ENCODE results near the gene USP54. TPM values are rescaled to one million over a fixed set of nuclear protein-coding genes. Genes with fewer than 3 reads are reported as not detected.

The USP54 gene
- total and polyA plus RNA-seq, 9 of the 15 experiments (the other 6 are each of a cell fraction or from before 2014, with no cell fraction given) = 3.8 to 40.1 (median 16.9) TPM

- TF ChIP-seq, protein P1, sequence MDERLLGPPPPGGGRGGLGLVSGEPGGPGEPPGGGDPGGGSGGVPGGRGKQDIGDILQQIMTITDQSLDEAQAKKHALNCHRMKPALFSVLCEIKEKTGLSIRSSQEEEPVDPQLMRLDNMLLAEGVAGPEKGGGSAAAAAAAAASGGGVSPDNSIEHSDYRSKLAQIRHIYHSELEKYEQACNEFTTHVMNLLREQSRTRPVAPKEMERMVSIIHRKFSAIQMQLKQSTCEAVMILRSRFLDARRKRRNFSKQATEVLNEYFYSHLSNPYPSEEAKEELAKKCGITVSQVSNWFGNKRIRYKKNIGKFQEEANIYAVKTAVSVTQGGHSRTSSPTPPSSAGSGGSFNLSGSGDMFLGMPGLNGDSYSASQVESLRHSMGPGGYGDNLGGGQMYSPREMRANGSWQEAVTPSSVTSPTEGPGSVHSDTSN (CRISPR knock-in tag; IDR thresholded peaks at IDR 0.05; ENCODE audit: low read depth) = no peak
- TF ChIP-seq, protein P1 (tag; conservative IDR thresholded peaks at IDR 0.05; ENCODE audit: low read depth) = no peak
- TF ChIP-seq, protein P2, sequence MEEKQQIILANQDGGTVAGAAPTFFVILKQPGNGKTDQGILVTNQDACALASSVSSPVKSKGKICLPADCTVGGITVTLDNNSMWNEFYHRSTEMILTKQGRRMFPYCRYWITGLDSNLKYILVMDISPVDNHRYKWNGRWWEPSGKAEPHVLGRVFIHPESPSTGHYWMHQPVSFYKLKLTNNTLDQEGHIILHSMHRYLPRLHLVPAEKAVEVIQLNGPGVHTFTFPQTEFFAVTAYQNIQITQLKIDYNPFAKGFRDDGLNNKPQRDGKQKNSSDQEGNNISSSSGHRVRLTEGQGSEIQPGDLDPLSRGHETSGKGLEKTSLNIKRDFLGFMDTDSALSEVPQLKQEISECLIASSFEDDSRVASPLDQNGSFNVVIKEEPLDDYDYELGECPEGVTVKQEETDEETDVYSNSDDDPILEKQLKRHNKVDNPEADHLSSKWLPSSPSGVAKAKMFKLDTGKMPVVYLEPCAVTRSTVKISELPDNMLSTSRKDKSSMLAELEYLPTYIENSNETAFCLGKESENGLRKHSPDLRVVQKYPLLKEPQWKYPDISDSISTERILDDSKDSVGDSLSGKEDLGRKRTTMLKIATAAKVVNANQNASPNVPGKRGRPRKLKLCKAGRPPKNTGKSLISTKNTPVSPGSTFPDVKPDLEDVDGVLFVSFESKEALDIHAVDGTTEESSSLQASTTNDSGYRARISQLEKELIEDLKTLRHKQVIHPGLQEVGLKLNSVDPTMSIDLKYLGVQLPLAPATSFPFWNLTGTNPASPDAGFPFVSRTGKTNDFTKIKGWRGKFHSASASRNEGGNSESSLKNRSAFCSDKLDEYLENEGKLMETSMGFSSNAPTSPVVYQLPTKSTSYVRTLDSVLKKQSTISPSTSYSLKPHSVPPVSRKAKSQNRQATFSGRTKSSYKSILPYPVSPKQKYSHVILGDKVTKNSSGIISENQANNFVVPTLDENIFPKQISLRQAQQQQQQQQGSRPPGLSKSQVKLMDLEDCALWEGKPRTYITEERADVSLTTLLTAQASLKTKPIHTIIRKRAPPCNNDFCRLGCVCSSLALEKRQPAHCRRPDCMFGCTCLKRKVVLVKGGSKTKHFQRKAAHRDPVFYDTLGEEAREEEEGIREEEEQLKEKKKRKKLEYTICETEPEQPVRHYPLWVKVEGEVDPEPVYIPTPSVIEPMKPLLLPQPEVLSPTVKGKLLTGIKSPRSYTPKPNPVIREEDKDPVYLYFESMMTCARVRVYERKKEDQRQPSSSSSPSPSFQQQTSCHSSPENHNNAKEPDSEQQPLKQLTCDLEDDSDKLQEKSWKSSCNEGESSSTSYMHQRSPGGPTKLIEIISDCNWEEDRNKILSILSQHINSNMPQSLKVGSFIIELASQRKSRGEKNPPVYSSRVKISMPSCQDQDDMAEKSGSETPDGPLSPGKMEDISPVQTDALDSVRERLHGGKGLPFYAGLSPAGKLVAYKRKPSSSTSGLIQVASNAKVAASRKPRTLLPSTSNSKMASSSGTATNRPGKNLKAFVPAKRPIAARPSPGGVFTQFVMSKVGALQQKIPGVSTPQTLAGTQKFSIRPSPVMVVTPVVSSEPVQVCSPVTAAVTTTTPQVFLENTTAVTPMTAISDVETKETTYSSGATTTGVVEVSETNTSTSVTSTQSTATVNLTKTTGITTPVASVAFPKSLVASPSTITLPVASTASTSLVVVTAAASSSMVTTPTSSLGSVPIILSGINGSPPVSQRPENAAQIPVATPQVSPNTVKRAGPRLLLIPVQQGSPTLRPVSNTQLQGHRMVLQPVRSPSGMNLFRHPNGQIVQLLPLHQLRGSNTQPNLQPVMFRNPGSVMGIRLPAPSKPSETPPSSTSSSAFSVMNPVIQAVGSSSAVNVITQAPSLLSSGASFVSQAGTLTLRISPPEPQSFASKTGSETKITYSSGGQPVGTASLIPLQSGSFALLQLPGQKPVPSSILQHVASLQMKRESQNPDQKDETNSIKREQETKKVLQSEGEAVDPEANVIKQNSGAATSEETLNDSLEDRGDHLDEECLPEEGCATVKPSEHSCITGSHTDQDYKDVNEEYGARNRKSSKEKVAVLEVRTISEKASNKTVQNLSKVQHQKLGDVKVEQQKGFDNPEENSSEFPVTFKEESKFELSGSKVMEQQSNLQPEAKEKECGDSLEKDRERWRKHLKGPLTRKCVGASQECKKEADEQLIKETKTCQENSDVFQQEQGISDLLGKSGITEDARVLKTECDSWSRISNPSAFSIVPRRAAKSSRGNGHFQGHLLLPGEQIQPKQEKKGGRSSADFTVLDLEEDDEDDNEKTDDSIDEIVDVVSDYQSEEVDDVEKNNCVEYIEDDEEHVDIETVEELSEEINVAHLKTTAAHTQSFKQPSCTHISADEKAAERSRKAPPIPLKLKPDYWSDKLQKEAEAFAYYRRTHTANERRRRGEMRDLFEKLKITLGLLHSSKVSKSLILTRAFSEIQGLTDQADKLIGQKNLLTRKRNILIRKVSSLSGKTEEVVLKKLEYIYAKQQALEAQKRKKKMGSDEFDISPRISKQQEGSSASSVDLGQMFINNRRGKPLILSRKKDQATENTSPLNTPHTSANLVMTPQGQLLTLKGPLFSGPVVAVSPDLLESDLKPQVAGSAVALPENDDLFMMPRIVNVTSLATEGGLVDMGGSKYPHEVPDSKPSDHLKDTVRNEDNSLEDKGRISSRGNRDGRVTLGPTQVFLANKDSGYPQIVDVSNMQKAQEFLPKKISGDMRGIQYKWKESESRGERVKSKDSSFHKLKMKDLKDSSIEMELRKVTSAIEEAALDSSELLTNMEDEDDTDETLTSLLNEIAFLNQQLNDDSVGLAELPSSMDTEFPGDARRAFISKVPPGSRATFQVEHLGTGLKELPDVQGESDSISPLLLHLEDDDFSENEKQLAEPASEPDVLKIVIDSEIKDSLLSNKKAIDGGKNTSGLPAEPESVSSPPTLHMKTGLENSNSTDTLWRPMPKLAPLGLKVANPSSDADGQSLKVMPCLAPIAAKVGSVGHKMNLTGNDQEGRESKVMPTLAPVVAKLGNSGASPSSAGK (IDR thresholded peaks at IDR 0.05) = peak; percentile 0; the same call in 1 of the 2 replicates
- TF ChIP-seq, protein P3, sequence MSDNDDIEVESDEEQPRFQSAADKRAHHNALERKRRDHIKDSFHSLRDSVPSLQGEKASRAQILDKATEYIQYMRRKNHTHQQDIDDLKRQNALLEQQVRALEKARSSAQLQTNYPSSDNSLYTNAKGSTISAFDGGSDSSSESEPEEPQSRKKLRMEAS (CRISPR knock-in tag; IDR thresholded peaks at IDR 0.05) = peak; percentile 34; the same call in 1 of the 2 replicates
- no peak for TF ChIP-seq GTF2F1 (IDR thresholded peaks at IDR 0.05; ENCODE audit: low read depth, low read length)
- TF ChIP-seq, protein P4, sequence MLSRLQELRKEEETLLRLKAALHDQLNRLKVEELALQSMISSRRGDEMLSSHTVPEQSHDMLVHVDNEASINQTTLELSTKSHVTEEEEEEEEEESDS (CRISPR knock-in tag; IDR thresholded peaks at IDR 0.05) = no peak
- peak; percentile 99 for TF ChIP-seq KAT7 (CRISPR knock-in tag; IDR thresholded peaks at IDR 0.05; ENCODE audit: borderline replicate concordance)
- TF ChIP-seq ZNF696 (CRISPR knock-in tag; conservative IDR thresholded peaks at IDR 0.05) = no peak
- no peak for TF ChIP-seq FOXM1 (IDR thresholded peaks at IDR 0.05; ENCODE audit: low read depth)
- no peak for TF ChIP-seq FOXM1 (CRISPR knock-in tag; IDR thresholded peaks at IDR 0.05; ENCODE audit: low read depth)
- no peak for TF ChIP-seq BRD9 (IDR thresholded peaks at IDR 0.05; ENCODE audit: low read depth, partially characterized antibody)
- TF ChIP-seq TCF3 (CRISPR knock-in tag; IDR thresholded peaks at IDR 0.05) = no peak; the same call in 1 of the 2 replicates
- TF ChIP-seq TFAM (CRISPR knock-in tag; conservative IDR thresholded peaks at IDR 0.05) = no peak
- TF ChIP-seq FOXP1 (CRISPR knock-in tag; IDR thresholded peaks at IDR 0.05) = no peak
These were observed 95.8 kb downstream of the USP54 start (continued) for GRCh38 chr10:73495226-73495883.

Measured in K562 (cell line).